AG04450 (cell line): ENCODE measurements around the gene KCNJ3. TPM values are rescaled to one million over a fixed set of nuclear protein-coding genes. Genes with fewer than 3 reads are reported as not detected.

Source experiments
- CTCF ChIA-PET: fragments of 300-600, 350-600 bp; formaldehyde crosslinking; extraction: SDS; loops from one replicate; lab custom pipeline; 2022; ENCODE audit warnings: antibody characterized with exemption, inconsistent platforms; lab: Charles Lee
- POLR2A ChIA-PET: fragments of 350-600 bp; formaldehyde crosslinking; extraction: SDS; loops from one replicate; lab custom pipeline; 2021; ENCODE audit warnings: antibody characterized with exemption, inconsistent platforms; lab: Yijun Ruan, JAX
- DNase-seq: peaks from one replicate; pipeline ENCODE4 v3.0.0-alpha.2; 2011; ENCODE audit warnings: low read depth, low spot score
- H3K27ac ChIP-seq: one replicate; pipeline ENCODE4 v1.5.1; 2012; ENCODE audit warnings: low read depth, low read length, control low read depth
- H3K27me3 ChIP-seq: one replicate; pipeline ENCODE4 v1.6.0; 2012; ENCODE audit warnings: low read length; ENCODE audit not compliant: control insufficient read depth, insufficient read depth
- H3K4me3 ChIP-seq: 2 replicates; pipeline ENCODE4 v1.5.1; 2011; ENCODE audit warnings: mild to moderate bottlenecking, low read depth, low read length, control low read depth
- H3K9me3 ChIP-seq: 2 replicates; pipeline ENCODE4 v1.5.1; 2012; ENCODE audit warnings: low read length; ENCODE audit not compliant: control insufficient read depth, insufficient read depth
- CTCF ChIP-seq: IDR thresholded peaks from 2 replicates; pipeline ENCODE4 v1.5.1; 2011; ENCODE audit warnings: low read depth, low read length, control low read depth, inconsistent platforms
- polyA plus RNA-seq: library from polyadenylated mRNA; depleted of rRNA; stranded (reverse); fragments of >200 nt; gene quantifications from 2 replicates; pipeline ENCODE4 v1.2.3, GENCODE V29; 2011

KCNJ3 gene
- polyA plus RNA-seq, 1 experiment: not detected

- Histone ChIP-seq H3K27ac (no peak overlapping the region), H3K9me3 (no peaks in the 10 kb centered on the region), H3K4me3 (no peak overlapping the region), H3K27me3 (no peaks in the 10 kb centered on the region)
- ChIA-PET POLR2A (no interaction called here), CTCF (no interaction called here)
- no peak for TF ChIP-seq CTCF
- DNase-seq: no peak
Observed at GRCh38 chr2:154673694-154674093, 24.8 kb upstream of the KCNJ3 start.

GRCh38 chr2:154677401-154677800, 21.1 kb upstream of the KCNJ3 start:
- ChIA-PET POLR2A (no interaction called here), CTCF (no interaction called here)
- no peaks in the 10 kb centered on the region for H3K27me3 ChIP-seq
- H3K9me3 ChIP-seq: peaks cover 4% of the 10 kb centered on the region; the same call in 1 of the 2 replicates
- no peak overlapping the region for H3K27ac ChIP-seq
- no peak for TF ChIP-seq CTCF
- DNase-seq: no peak
- H3K4me3 ChIP-seq: no peak overlapping the region

GRCh38 chr2:154681741-154682140, 16.8 kb upstream of the KCNJ3 start:
- H3K9me3 ChIP-seq: peaks cover 5% of the 10 kb centered on the region; the same call in 1 of the 2 replicates
- H3K27ac ChIP-seq: no peak overlapping the region
- DNase-seq: no peak
- H3K4me3 ChIP-seq: no peak overlapping the region
- CTCF ChIA-PET: no interaction called here
- POLR2A ChIA-PET: no interaction called here
- no peak for TF ChIP-seq CTCF
- H3K27me3 ChIP-seq: no peaks in the 10 kb centered on the region

- ChIA-PET CTCF (no interaction called here), POLR2A (no interaction called here)
- Histone ChIP-seq H3K27ac (no peak overlapping the region), H3K27me3 (no peaks in the 10 kb centered on the region), H3K9me3 (peaks cover 8% of the 10 kb centered on the region), H3K4me3 (no peak overlapping the region)
- no peak for TF ChIP-seq CTCF
- DNase-seq: no peak
Observed at GRCh38 chr2:154686162-154686561, 12.3 kb upstream of the KCNJ3 start.

- no peak for DNase-seq
- CTCF ChIA-PET: no interaction called here
- Histone ChIP-seq H3K27me3 (no peaks in the 10 kb centered on the region), H3K9me3 (peaks cover 2% of the 10 kb centered on the region), H3K4me3 (no peak overlapping the region), H3K27ac (no peak overlapping the region)
- POLR2A ChIA-PET: no interaction called here
- TF ChIP-seq CTCF: no peak
Observed at GRCh38 chr2:154688373-154688772, 10.1 kb upstream of the KCNJ3 start.
